ENCODE results near the gene ACOXL.

GRCh38 chr2:110943070-110943634, 210.8 kb downstream of the ACOXL start:
- TF ChIP-seq CTCF (IDR thresholded peaks at IDR 0.05; ENCODE audit: insufficient read depth, low read depth, low read length) (no peak), EZH2 (IDR thresholded peaks at IDR 0.05; ENCODE audit: insufficient read depth, low read length) (no peak)

Measured in astrocyte (in vitro differentiated cells and primary cell).